Panc1 (cell line): ENCODE measurements around the gene SPDYE16. TPM values are rescaled to one million over a fixed set of nuclear protein-coding genes. Genes with fewer than 3 reads are reported as not detected.
"Not testable (repeated sequence)": the region's sequence is repeated elsewhere in the genome, so short reads cannot be mapped to it uniquely, and the experiment has no call there.

Source experiments
- ATAC-seq: fragments of 200-7000 bp; cut with Tn5 transposase; 2 replicates; pipeline ENCODE4 v1.9.1; 2020; ENCODE audit warnings: mild to moderate bottlenecking, moderate library complexity
- BruUV-seq: library from RNA; stranded (reverse); fragments of 400-500 nt; replicated peaks from 2 replicates; lab custom pipeline; 2021; lab: Mats Ljungman, UMichigan
- CTCF ChIA-PET: fragments of 300-600 bp; sonication (Branson Sonifier 250); formaldehyde crosslinking; loops from one replicate; lab custom pipeline; 2022; ENCODE audit warnings: antibody characterized with exemption; lab: Charles Lee
- POLR2A ChIA-PET: fragments of 300-600 bp; sonication (Branson Sonifier 250); formaldehyde crosslinking; loops from one replicate; lab custom pipeline; 2022; ENCODE audit warnings: antibody characterized with exemption; lab: Charles Lee
- DNase-seq: peaks from one replicate; pipeline ENCODE4 v3.0.0-alpha.2; 2010; ENCODE audit warnings: low read depth, low spot score
- H3K27ac ChIP-seq: 2 replicates; pipeline ENCODE4 v1.5.1; 2011; ENCODE audit warnings: mild to moderate bottlenecking, low read length, inconsistent platforms
- H3K27me3 ChIP-seq: fragments of 200-500 bp; sonication (Bioruptor generic); 2 replicates; pipeline ENCODE4 v1.6.0; 2014; ENCODE audit warnings: low read length, inconsistent platforms; ENCODE audit not compliant: control insufficient read depth, insufficient read depth
- H3K36me3 ChIP-seq: fragments of 200-500 bp; sonication (Bioruptor generic); 2 replicates; pipeline ENCODE4 v1.5.1; 2014; ENCODE audit warnings: inconsistent platforms, mild to moderate bottlenecking, low read length, moderate library complexity; ENCODE audit not compliant: control insufficient read depth, insufficient read depth
- H3K4me1 ChIP-seq: 2 replicates; pipeline ENCODE4 v1.5.1; 2011; ENCODE audit warnings: inconsistent platforms, mild to moderate bottlenecking, low read length, moderate library complexity; ENCODE audit not compliant: control insufficient read depth, insufficient read depth
- H3K4me3 ChIP-seq, 2 experiments: 2 replicates each; pipeline ENCODE4 v1.5.1; 2011 to 2012; ENCODE audit warnings: low read depth in 2 of 2, low read length in 2 of 2, mild to moderate bottlenecking in 2 of 2, inconsistent platforms in 1 of 2, moderate library complexity in 1 of 2
- H3K9me3 ChIP-seq: fragments of 200-500 bp; sonication (Bioruptor generic); 2 replicates; pipeline ENCODE4 v1.5.1; 2014; ENCODE audit warnings: low read depth, mild to moderate bottlenecking, inconsistent platforms, low read length, moderate library complexity; ENCODE audit not compliant: control insufficient read depth, insufficient read depth
- CTCF ChIP-seq: fragments of 450-650 bp; IDR thresholded peaks from 2 replicates; pipeline ENCODE4 v1.5.1; 2017; ENCODE audit warnings: mild to moderate bottlenecking
- REST ChIP-seq, 2 experiments: IDR thresholded peaks; 2 replicates each; pipeline ENCODE4 v1.6.1; 2011 to 2012; ENCODE audit warnings: low read depth in 2 of 2, control low read depth in 1 of 2, low read length in 1 of 2, mild to moderate bottlenecking in 1 of 2, moderate library complexity in 1 of 2; ENCODE audit not compliant: insufficient read depth in 1 of 2
- SIN3A ChIP-seq: IDR thresholded peaks from 2 replicates; pipeline ENCODE4 v1.6.1; 2012; ENCODE audit warnings: low read depth, mild to moderate bottlenecking, low read length, moderate library complexity, borderline replicate concordance; ENCODE audit not compliant: insufficient read depth
- in situ Hi-C: cut with HindIII; loops from 2 replicates; pipeline ENCODE4 v1.10.0; 2016; ENCODE audit warnings: low sequenced_read_pairs, low pct_unique_long_range_greater_than_20kb
- intact Hi-C: fragments of 100-400 bp; cut with micrococcal nuclease; formaldehyde crosslinking; loops from one replicate; pipeline ENCODE4 v1.10.0; 2022; ENCODE audit not compliant: unreplicated experiment
- total RNA-seq: library from RNA; stranded (reverse); gene quantifications from one replicate; pipeline ENCODE4 v1.2.1, GENCODE V29; 2021; ENCODE audit not compliant: unreplicated experiment

SPDYE16 gene
- total RNA-seq, 1 experiment from 2014 or later, result not detected

- in situ Hi-C loops, result no loop called here
- DNase-seq, result no peak
- Histone ChIP-seq H3K4me3 (no peak overlapping the region), H3K27me3 (no peaks in the 10 kb centered on the region), H3K4me1 (peaks cover 25% of the 10 kb centered on the region), H3K27ac (peak overlapping the region; percentile 87), H3K9me3 (no peaks in the 10 kb centered on the region), H3K36me3 (no peaks in the 10 kb centered on the region)
- peak; percentile 42 for ATAC-seq
- ChIA-PET POLR2A (no interaction called here), CTCF (no interaction called here)
- BruUV-seq, result no TSS peak
- intact Hi-C loops, result no loop called here
- TF ChIP-seq SIN3A, result no peak
- TF ChIP-seq REST (IDR thresholded peaks at IDR 0.05; ENCODE audit: insufficient read depth in 1 of 2, low read depth in 2 of 2, low read length in 1 of 2), result no peak
- peak; percentile 41 for TF ChIP-seq CTCF
These were observed 29.9 kb downstream of the SPDYE16 start for GRCh38 chr7:76512941-76513816.

GRCh38 chr7:76511911-76512885 is 30.9 kb downstream of the SPDYE16 start:
- intact Hi-C loops, BruUV-seq, CTCF ChIA-PET, in situ Hi-C loops, H3K36me3 ChIP-seq, H3K27me3 ChIP-seq, DNase-seq, POLR2A ChIA-PET, H3K9me3 ChIP-seq: not testable (repeated sequence)
- peak; percentile 94 for ATAC-seq
- H3K4me3 ChIP-seq, result peak overlapping the region; percentile 34 to 44
- peak overlapping the region; percentile 87 for H3K27ac ChIP-seq
- H3K4me1 ChIP-seq, result peaks cover 25% of the 10 kb centered on the region

- H3K27ac ChIP-seq, POLR2A ChIA-PET, H3K9me3 ChIP-seq, intact Hi-C loops, CTCF ChIA-PET, BruUV-seq, H3K27me3 ChIP-seq, H3K36me3 ChIP-seq, in situ Hi-C loops, DNase-seq: not testable (repeated sequence)
- Histone ChIP-seq H3K4me1 (peaks cover 25% of the 10 kb centered on the region), H3K4me3 (peak overlapping the region; percentile 34 to 44)
- peak; percentile 39 for ATAC-seq
These were observed 31.7 kb downstream of the SPDYE16 start for GRCh38 chr7:76511200-76511910.
